ENCODE data around the gene RFC5. TPM values are rescaled to one million over a fixed set of nuclear protein-coding genes. Genes with fewer than 3 reads are reported as not detected.

Gene RFC5
- total RNA-seq, result 26.9 and 28.7 TPM in 2 replicates

GRCh38 chr12:118016424-118017264 is at the start of gene RFC5:
Gene RFC5 (plus strand): TSS chr12:118016703. CDS start chr12:118016828, 125 bp downstream.

GRCh38 chr12:117968826-117969659 is 47.5 kb upstream of the RFC5 start, which contains the start of gene KSR2:
Gene KSR2 (minus strand): TSS chr12:117968990. CDS start chr12:117968255, 735 bp downstream.

GRCh38 chr12:118061011-118061872 is 44.7 kb downstream of the RFC5 start, which contains the start of gene WSB2:
Gene WSB2 (minus strand): TSS chr12:118061179. CDS start chr12:118061048, 131 bp downstream.

Other genes starting within 250 kb of the RFC5 start
- not detected in 2 replicates for gene KSR2, start 47.7 kb upstream of the RFC5 start, total RNA-seq
- 44.6 and 89.1 TPM in 2 replicates for gene WSB2, start 44.5 kb downstream of the RFC5 start, total RNA-seq
- gene VSIG10, start 87.3 kb downstream of the RFC5 start, total RNA-seq, result 10.1 and 16.6 TPM in 2 replicates
- 192 and 254 TPM in 2 replicates for gene PEBP1, start 119.4 kb downstream of the RFC5 start, total RNA-seq

All from epithelial cell of alveolus of lung (primary cell).